HUES64 (cell line): ENCODE results near the gene EPSTI1.
A peak's percentile ranks its signal among the peaks of the same experiment; 100 is the strongest.
"Not testable (repeated sequence)": the region's sequence is repeated elsewhere in the genome, so short reads cannot be mapped to it uniquely, and the experiment has no call there.

Experiments used
- H3K27ac ChIP-seq: 2 replicates; pipeline ENCODE4 v1.7.0; 2013; ENCODE audit warnings: low read depth, low read length, inconsistent platforms
- H3K27me3 ChIP-seq: 2 replicates; pipeline ENCODE4 v1.6.1; 2013; ENCODE audit warnings: mild to moderate bottlenecking, low read length; ENCODE audit not compliant: insufficient read depth
- H3K36me3 ChIP-seq: 2 replicates; pipeline ENCODE4 v1.6.1; 2013; ENCODE audit warnings: mild to moderate bottlenecking, low read length; ENCODE audit not compliant: insufficient read depth
- H3K4me1 ChIP-seq: 2 replicates; pipeline ENCODE4 v1.6.1; 2013; ENCODE audit warnings: mild to moderate bottlenecking, low read length, moderate library complexity; ENCODE audit not compliant: insufficient read depth
- H3K4me3 ChIP-seq: 2 replicates; pipeline ENCODE4 v1.5.1; 2013; ENCODE audit warnings: mild to moderate bottlenecking, low read length, moderate library complexity
- H3K9ac ChIP-seq: 2 replicates; pipeline ENCODE4 v1.6.1; 2013; ENCODE audit warnings: mild to moderate bottlenecking, low read depth, low read length
- H3K9me3 ChIP-seq: 2 replicates; pipeline ENCODE4 v1.6.1; 2013; ENCODE audit warnings: low read depth, low read length; ENCODE audit not compliant: insufficient read depth
- WGBS: fragments of 150-250, 120-280 bp; methylation state at CpG from one replicate; pipeline ENCODE4 v1.1.7; 2013; ENCODE audit warnings: missing lambda C conversion rate; 5-methylcytosine and 5-hydroxymethylcytosine counted together

The EPSTI1 gene

DNA sequence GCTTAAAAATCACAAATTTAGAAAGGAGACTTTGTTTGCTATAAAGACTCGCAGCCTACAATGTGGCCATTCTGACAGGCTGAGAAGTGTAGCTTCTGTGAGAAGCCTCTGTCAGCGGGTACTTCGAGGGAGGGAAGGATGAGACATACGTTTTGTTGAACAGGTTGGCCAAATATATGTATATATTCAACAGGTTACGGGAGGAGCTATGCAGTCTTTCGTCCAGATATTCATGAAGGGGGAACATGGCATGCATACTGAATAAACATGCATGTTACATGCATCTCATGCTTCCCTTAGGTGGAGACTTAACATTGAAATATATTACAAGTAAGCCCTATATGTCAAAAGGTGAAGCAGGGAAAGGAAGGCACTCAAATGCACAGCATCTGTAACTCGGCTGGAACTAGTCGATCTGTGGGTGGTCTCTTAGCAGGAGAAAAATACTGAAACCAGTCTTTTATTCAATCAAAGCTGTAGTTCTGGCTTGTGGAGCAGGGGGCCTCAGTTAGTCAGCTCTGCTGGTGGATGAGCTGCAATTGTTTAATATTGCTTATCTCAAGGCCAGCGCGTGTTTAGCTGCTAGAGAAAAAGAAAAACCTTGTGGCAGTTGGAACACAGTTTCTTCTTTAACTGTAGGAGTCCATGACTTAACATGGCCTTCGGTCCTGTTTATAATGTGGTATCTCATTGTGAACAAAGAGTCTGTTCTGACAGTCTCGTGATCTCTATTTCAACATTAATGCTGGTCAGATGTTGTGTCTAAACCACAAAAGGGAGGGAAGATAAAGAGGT lies 116.4 kb downstream of the EPSTI1 start:
- 17% methylated on average over 12 of the region's 12 CpGs for WGBS
- Histone ChIP-seq H3K27ac (peak overlapping the region; percentile 88), H3K36me3 (no peaks in the 10 kb centered on the region)

DNA sequence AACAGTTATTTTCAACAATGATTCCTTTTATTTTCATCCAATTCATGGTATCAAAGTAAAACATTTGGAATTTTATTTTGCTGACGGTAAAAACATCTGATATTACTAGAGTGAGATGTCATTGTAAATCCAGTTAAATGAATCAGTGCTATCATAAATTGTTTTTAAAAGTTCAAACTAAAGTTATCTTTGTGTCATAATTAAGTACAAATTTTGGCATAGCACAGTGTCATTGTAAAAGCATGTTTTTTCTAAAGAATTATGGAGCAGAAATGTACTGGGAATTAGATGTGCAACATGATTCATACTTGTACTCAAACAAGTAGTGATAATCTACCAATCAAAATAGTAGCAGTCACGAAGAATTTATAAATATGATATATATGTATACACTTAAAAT lies 117.8 kb downstream of the EPSTI1 start:
- H3K9me3 ChIP-seq = no peaks in the 10 kb centered on the region
- 100% methylated on average over 1 of the region's 2 CpGs for WGBS
- peaks cover 29% of the 10 kb centered on the region; the same call in 1 of the 2 replicates for H3K27me3 ChIP-seq
- peaks cover 45% of the 10 kb centered on the region for H3K4me1 ChIP-seq
- peaks cover 4% of the 10 kb centered on the region; the same call in 1 of the 2 replicates for H3K36me3 ChIP-seq
- no peak overlapping the region for H3K4me3 ChIP-seq
- H3K27ac ChIP-seq = no peak overlapping the region
- no peak overlapping the region for H3K9ac ChIP-seq

More for the DNA sequence above, 116.4 kb downstream of the EPSTI1 start:
- H3K9ac ChIP-seq = peak overlapping the region; percentile 32; the same call in 1 of the 2 replicates
- peak overlapping the region; percentile 36 for H3K4me3 ChIP-seq
- H3K27me3 ChIP-seq = peaks cover 29% of the 10 kb centered on the region; the same call in 1 of the 2 replicates
- H3K9me3 ChIP-seq = no peaks in the 10 kb centered on the region
- H3K4me1 ChIP-seq = peaks cover 55% of the 10 kb centered on the region

DNA sequence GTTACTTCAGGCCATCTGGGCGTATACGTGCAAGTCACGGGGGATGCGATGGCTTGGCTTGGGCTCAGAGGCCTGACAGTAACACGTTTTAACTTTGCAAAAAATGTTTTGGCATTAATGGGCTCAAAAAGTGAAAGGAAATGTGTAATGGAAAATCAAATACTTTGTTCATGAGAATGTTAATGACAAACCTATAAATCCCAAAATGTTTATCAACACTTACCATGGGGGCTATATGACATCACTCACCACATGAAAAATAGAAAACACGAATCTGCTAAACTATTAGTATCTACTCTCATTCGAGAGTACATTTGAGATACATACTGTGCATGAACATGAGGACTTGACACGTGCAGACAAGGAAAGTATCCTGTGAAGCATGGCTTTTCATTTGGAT lies 119.0 kb downstream of the EPSTI1 start:
- 17% methylated on average over 8 of the region's 8 CpGs for WGBS
- H3K4me1 ChIP-seq = peaks cover 45% of the 10 kb centered on the region
- peaks cover 8% of the 10 kb centered on the region for H3K36me3 ChIP-seq
- H3K27me3 ChIP-seq = peaks cover 29% of the 10 kb centered on the region; the same call in 1 of the 2 replicates
- 0 out of 2 replicates have a peak overlapping the region, but pooled peaks have one; percentile 0 for H3K4me3 ChIP-seq
- no peaks in the 10 kb centered on the region for H3K9me3 ChIP-seq
- peak overlapping the region; percentile 5; the same call in 1 of the 2 replicates for H3K9ac ChIP-seq
- peak overlapping the region; percentile 75 for H3K27ac ChIP-seq

DNA sequence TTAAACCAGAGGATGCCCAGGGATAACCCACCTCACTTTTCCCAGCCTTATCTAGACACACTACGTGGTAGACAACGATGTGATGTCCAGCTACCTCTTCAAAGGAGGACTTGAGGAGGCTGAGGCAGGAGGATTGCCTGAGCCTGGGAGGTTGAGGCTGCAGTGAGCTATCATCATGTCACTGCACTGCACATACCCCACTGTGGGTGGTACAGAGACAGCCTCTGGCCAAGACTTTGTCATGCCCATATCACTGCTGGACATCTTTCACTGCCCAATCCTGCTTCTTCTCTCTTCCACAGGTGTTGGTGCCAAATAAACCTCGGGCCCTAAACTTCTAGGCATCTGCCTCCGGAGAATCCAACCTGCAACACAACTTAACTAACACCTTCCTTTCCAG lies 124.8 kb downstream of the EPSTI1 start:
- Histone ChIP-seq H3K27me3 (peaks cover 6% of the 10 kb centered on the region; the same call in 1 of the 2 replicates), H3K9ac (no peak overlapping the region), H3K27ac (peak overlapping the region; percentile 14; the same call in 1 of the 2 replicates), H3K4me1 (peaks cover 7% of the 10 kb centered on the region; the same call in 1 of the 2 replicates), H3K4me3 (no peak overlapping the region), H3K9me3 (no peaks in the 10 kb centered on the region), H3K36me3 (peaks cover 58% of the 10 kb centered on the region)
- WGBS = 71% methylated on average over 4 of the region's 4 CpGs

DNA sequence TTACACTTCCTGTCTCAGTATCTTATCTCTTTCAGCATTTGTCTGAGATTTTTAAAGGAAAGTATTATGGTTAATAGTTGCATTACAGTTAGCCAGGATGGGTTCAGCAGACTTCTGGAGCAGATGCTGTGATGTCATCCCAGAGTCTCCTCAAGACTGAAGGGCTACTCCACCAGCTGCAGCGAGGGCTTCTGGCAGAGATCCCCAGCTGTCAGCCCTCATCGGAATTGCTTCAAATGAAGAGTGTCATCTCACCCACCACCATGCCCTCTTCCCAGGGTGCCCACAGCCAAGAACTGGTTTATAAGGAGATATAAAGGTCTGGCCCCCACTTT lies 126.3 kb downstream of the EPSTI1 start:
- peaks cover 70% of the 10 kb centered on the region for H3K36me3 ChIP-seq
- WGBS = 85% methylated on average over 2 of the region's 2 CpGs
- H3K27ac ChIP-seq = no peak overlapping the region
- H3K27me3 ChIP-seq = no peaks in the 10 kb centered on the region
- H3K9ac ChIP-seq = no peak overlapping the region
- no peaks in the 10 kb centered on the region for H3K9me3 ChIP-seq
- H3K4me3 ChIP-seq = no peak overlapping the region
- peaks cover 7% of the 10 kb centered on the region; the same call in 1 of the 2 replicates for H3K4me1 ChIP-seq

DNA sequence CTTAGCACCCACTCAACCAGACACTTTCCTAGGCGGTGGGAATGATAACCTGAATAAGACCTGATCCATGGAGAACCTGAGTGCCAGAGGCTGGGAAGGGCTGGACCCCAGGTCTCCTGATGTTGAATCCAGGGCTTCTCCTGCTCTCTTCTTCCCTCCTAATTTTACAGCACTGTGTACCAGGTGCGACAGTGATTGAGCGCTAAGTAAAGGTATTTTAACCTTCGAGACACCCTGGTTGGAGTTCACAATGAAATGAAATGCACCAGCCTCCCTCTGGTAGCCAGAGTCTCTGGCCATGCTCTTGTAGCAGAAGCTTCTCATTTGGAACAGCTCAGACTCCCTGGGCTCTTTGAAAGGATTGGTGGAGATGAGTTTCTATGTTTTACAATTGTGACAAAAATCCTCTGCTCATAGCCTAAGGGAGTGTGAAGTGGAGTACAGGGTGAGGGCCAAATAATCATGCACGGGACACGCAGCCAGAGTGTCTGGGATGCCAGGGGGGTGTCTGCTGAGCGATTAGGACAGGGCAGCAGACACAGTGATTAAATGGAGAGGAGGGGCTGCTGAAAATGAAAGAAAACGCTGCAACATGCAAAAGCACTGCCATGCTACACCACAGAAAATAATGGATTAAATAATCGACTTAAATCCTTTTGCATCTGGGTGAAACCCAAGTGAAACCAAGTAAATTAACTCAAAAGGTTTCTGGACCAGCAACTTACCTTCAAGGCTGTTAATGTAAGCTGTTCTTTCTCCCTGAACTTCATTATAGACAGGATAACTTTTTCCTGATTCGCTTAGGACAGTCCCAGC lies 126.9 kb downstream of the EPSTI1 start:
- WGBS = 93% methylated on average over 10 of the region's 10 CpGs
- Histone ChIP-seq H3K4me1 (peaks cover 7% of the 10 kb centered on the region; the same call in 1 of the 2 replicates), H3K9ac (no peak overlapping the region), H3K36me3 (peaks cover 71% of the 10 kb centered on the region), H3K4me3 (no peak overlapping the region), H3K27me3 (no peaks in the 10 kb centered on the region), H3K9me3 (no peaks in the 10 kb centered on the region), H3K27ac (no peak overlapping the region)

DNA sequence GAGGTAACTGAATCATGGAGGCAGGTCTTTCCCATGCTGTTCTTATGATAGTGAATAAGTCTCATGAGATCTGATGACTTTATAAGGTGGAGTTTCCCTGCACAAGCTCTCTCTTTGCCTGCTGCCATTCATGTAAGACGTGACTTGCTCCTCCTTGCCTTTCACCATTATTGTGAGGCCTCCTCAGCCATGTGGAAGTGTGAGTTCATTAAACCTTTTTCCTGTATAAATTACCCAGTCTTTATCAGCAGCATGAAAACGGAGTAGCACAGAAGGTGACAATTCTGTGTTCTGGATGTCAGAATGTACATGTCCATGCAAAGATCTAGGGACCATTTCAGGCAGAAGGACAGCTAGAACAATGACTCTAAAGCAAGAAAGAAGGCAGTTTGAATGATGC lies 129.7 kb downstream of the EPSTI1 start:
- not testable (repeated sequence) for H3K4me3 ChIP-seq, H3K9ac ChIP-seq, H3K4me1 ChIP-seq, H3K27ac ChIP-seq, H3K9me3 ChIP-seq, H3K27me3 ChIP-seq
- 84% methylated on average over 2 of the region's 2 CpGs for WGBS
- peaks cover 72% of the 10 kb centered on the region for H3K36me3 ChIP-seq

DNA sequence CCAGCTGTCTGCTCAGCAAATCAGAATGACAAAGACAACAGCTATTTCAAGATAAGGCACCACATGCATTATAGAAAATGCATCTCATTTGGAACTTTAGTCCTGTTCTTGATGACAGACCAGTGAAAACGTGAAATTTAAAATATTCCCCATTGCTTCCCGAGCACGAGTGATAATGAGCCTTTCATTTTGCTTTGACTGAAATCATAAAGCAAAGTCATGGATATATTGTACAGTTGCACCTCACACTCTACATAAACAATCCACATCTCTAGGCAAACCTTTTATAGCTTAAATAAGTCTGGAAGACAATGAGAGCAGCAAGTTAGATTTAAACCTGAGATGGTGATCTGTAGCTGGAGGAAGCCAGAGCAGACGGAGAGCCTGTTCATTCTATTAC lies 131.6 kb downstream of the EPSTI1 start:
- H3K9me3 ChIP-seq = no peaks in the 10 kb centered on the region
- no peaks in the 10 kb centered on the region for H3K27me3 ChIP-seq
- H3K4me3 ChIP-seq = no peak overlapping the region
- no peak overlapping the region for H3K9ac ChIP-seq
- peaks cover 7% of the 10 kb centered on the region; the same call in 1 of the 2 replicates for H3K4me1 ChIP-seq
- H3K36me3 ChIP-seq = peaks cover 63% of the 10 kb centered on the region
- 95% methylated on average over 4 of the region's 4 CpGs for WGBS
- H3K27ac ChIP-seq = no peak overlapping the region

DNA sequence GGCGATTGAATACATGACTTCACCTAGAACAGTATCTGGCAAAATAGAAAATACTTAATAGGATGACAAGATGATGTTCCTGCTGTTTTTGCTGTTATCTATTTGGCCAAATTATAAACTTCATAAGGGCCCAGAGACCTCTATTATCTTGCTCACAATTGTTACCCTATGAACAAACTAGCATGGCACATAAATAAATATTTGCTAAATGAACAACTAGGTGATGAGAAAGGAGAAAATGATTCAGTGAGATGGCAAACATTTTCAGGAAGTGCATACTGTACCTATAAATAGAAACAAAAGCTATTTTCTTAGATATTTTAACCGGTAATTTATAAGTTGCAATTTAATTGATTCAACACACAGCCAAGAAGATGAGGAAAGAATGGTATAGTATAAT lies 132.3 kb downstream of the EPSTI1 start:
- peaks cover 6% of the 10 kb centered on the region; the same call in 1 of the 2 replicates for H3K4me1 ChIP-seq
- H3K27me3 ChIP-seq = no peaks in the 10 kb centered on the region
- H3K27ac ChIP-seq = no peak overlapping the region
- H3K9me3 ChIP-seq = no peaks in the 10 kb centered on the region
- WGBS = 100% methylated on average over 1 of the region's 2 CpGs
- H3K9ac ChIP-seq = no peak overlapping the region
- H3K36me3 ChIP-seq = peaks cover 63% of the 10 kb centered on the region
- H3K4me3 ChIP-seq = no peak overlapping the region

DNA sequence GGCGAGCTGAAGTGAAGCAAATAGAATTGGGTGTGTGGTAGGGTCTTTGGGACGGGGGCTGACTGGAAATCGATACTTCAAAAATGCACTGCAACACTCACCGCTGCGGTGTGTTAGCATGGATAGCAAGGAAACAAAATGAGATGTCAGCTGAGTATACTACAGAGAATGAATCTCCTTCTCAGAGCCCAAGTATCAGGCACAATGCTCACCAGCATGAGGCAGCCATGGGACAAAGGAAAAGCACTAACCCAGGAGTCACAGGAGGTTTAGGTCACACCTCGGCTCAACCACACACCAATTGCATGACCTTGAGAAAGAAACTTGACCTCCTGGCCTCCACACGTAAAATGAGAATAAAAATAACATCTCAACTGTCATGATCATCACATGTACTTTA lies 136.6 kb downstream of the EPSTI1 start:
- WGBS = 91% methylated on average over 7 of the region's 7 CpGs
- H3K27ac ChIP-seq = no peak overlapping the region
- no peaks in the 10 kb centered on the region for H3K4me1 ChIP-seq
- no peak overlapping the region for H3K9ac ChIP-seq
- H3K4me3 ChIP-seq = no peak overlapping the region
- H3K27me3 ChIP-seq = no peaks in the 10 kb centered on the region
- peaks cover 73% of the 10 kb centered on the region for H3K36me3 ChIP-seq
- no peaks in the 10 kb centered on the region for H3K9me3 ChIP-seq

DNA sequence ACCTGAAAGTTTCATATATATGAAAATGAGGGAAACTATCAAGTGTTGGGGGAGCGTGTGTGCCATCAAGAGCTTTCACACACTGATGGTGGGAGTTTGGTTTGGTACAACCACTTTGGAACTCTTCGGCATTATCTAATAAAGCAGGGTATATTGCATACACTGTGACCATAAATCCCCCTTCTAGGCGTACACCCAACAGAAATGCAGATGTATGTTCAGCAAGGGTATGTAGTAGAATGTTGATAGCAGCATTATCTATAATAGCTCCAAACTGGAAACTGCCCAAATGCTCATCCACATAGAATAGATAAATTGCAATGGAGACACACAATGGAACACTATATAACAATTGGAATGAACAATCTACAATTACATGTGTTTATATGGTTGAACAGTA lies 139.9 kb downstream of the EPSTI1 start:
- Histone ChIP-seq H3K4me1 (no peaks in the 10 kb centered on the region; the same call in 1 of the 2 replicates), H3K4me3 (no peak overlapping the region), H3K36me3 (peaks cover 64% of the 10 kb centered on the region), H3K27me3 (no peaks in the 10 kb centered on the region), H3K27ac (no peak overlapping the region), H3K9me3 (no peaks in the 10 kb centered on the region), H3K9ac (no peak overlapping the region)
- WGBS = 100% methylated on average over 1 of the region's 3 CpGs
